KG1 (cell line): ENCODE results near the gene PLEKHA7.

Source experiments
- DNase-seq: peaks from one replicate; lab custom pipeline; 2025; lab: John Stamatoyannopoulos, UW

PLEKHA7 gene

GRCh38 chr11:16737818-16738192, 276.4 kb downstream of the PLEKHA7 start:
- DNase-seq, result peak; percentile 70
